H1 (cell line): ENCODE data around the gene SLC38A8. TPM values are rescaled to one million over a fixed set of nuclear protein-coding genes. Genes with fewer than 3 reads are reported as not detected.

ENCODE experiments used
- CTCF ChIA-PET: fragments of 300-600 bp; sonication (Branson Sonifier 250); formaldehyde crosslinking; loops from one replicate; lab custom pipeline; 2021; ENCODE audit not compliant: partially characterized antibody; lab: Charles Lee
- POLR2A ChIA-PET: fragments of 300-600 bp; sonication (Branson Sonifier 250); formaldehyde crosslinking; loops from one replicate; lab custom pipeline; 2021; ENCODE audit warnings: inconsistent platforms; ENCODE audit not compliant: partially characterized antibody; lab: Charles Lee
- DNase-seq, 2 experiments: peaks; one replicate each; pipeline versions ENCODE4 v3.0.0 to v3.0.0-alpha.2; 2010 to 2022; ENCODE audit warnings: low spot score in 2 of 2, low read depth in 1 of 2, mixed read lengths in 1 of 2
- FAIRE-seq: peaks from 2 replicates; lab custom pipeline; 2011; peaks lifted over from hg19 to GRCh38; lab: Jason Lieb, UNC
- H2AFZ ChIP-seq: 2 replicates; pipeline ENCODE4 v1.8.1; 2012; ENCODE audit warnings: low read length, inconsistent platforms
- H2AK5ac ChIP-seq: 2 replicates; pipeline ENCODE4 v1.6.1; 2013; ENCODE audit warnings: low read depth, low read length
- H2BK120ac ChIP-seq: replicated peaks from 2 replicates; pipeline ENCODE3; 2013; ENCODE audit warnings: low read depth, low read length, inconsistent platforms
- H2BK12ac ChIP-seq: 2 replicates; pipeline ENCODE4 v1.6.1; 2013; ENCODE audit warnings: low read depth, low read length
- H2BK15ac ChIP-seq: 2 replicates; pipeline ENCODE4 v1.6.1; 2013; ENCODE audit warnings: low read length
- H2BK20ac ChIP-seq: 2 replicates; pipeline ENCODE4 v1.6.1; 2013; ENCODE audit warnings: low read length
- H2BK5ac ChIP-seq: 2 replicates; pipeline ENCODE4 v1.6.1; 2013; ENCODE audit warnings: low read depth, low read length
- H3K14ac ChIP-seq: 2 replicates; pipeline ENCODE4 v1.6.1; 2013; ENCODE audit warnings: inconsistent platforms; ENCODE audit not compliant: insufficient read length
- H3K18ac ChIP-seq: 2 replicates; pipeline ENCODE4 v1.6.1; 2013; ENCODE audit warnings: low read length; ENCODE audit errors: extremely low read depth
- H3K23ac ChIP-seq: 2 replicates; pipeline ENCODE4 v1.6.1; 2013; ENCODE audit warnings: inconsistent platforms; ENCODE audit not compliant: insufficient read length
- H3K23me2 ChIP-seq: 2 replicates; pipeline ENCODE4 v1.6.1; 2013; ENCODE audit warnings: low read depth, low read length
- H3K27ac ChIP-seq: 2 replicates; pipeline ENCODE4 v1.6.1; 2011; ENCODE audit warnings: low read depth, low read length, inconsistent platforms
- H3K27me3 ChIP-seq, 4 experiments: replicated peaks in 1 of 4; 1 replicate in 1 of 4; 2 replicates in 3 of 4; pipeline versions ENCODE4 v1.6.1 to v1.8.1; 2011 to 2013; ENCODE audit warnings: low read length in 3 of 4, mild to moderate bottlenecking in 3 of 4, inconsistent platforms in 2 of 4, mixed read lengths in 2 of 4, moderate library complexity in 1 of 4; ENCODE audit not compliant: control insufficient read depth in 3 of 4, insufficient read depth in 3 of 4; ENCODE audit errors: extremely low read depth in 1 of 4
- H3K36me3 ChIP-seq, 4 experiments: 2 replicates each; pipeline versions ENCODE4 v1.6.1 to v1.8.1; 2011 to 2013; ENCODE audit warnings: mild to moderate bottlenecking in 4 of 4, low read length in 3 of 4, moderate library complexity in 2 of 4, control low read depth in 1 of 4, inconsistent platforms in 1 of 4; ENCODE audit not compliant: insufficient read depth in 4 of 4, control insufficient read depth in 2 of 4
- H3K4ac ChIP-seq: replicated peaks from 2 replicates; pipeline ENCODE3; 2013; ENCODE audit warnings: low read length, low read depth, mixed read lengths, inconsistent platforms; ENCODE audit not compliant: insufficient read length
- H3K4me1 ChIP-seq, 4 experiments: replicated peaks in 1 of 4; 1 replicate in 1 of 4; 2 replicates in 3 of 4; pipeline versions ENCODE4 v1.6.1 to v1.8.1; 2011 to 2013; ENCODE audit warnings: low read length in 3 of 4, inconsistent platforms in 2 of 4, mixed read lengths in 1 of 4; ENCODE audit not compliant: insufficient read depth in 4 of 4, control insufficient read depth in 3 of 4
- H3K4me2 ChIP-seq, 2 experiments: 2 replicates each; pipeline versions ENCODE4 v1.6.1 to v1.8.1; 2011 to 2013; ENCODE audit warnings: low read depth in 2 of 2, low read length in 2 of 2, control low read depth in 1 of 2, inconsistent platforms in 1 of 2, mild to moderate bottlenecking in 1 of 2; ENCODE audit not compliant: insufficient read depth in 1 of 2
- H3K4me3 ChIP-seq, 4 experiments: fragments of 200-600, 300-600 bp in 1 of 4; sonication (generic), shearing (Covaris generic), sonication (Bioruptor Twin) in 1 of 4; 2 replicates each; pipeline versions ENCODE4 v1.5.1 to v1.8.1; 2011 to 2016; ENCODE audit warnings: low read length in 4 of 4, low read depth in 3 of 4, control low read depth in 2 of 4, inconsistent platforms in 2 of 4, mild to moderate bottlenecking in 2 of 4, mixed read lengths in 1 of 4, moderate library complexity in 1 of 4; ENCODE audit not compliant: insufficient read depth in 2 of 4; ENCODE audit errors: extremely low read depth in 1 of 4
- H3K56ac ChIP-seq: replicated peaks from 2 replicates; pipeline ENCODE3; 2013; ENCODE audit warnings: low read depth, mild to moderate bottlenecking, mixed read lengths, low read length, inconsistent platforms; ENCODE audit not compliant: insufficient read length
- H3K79me1 ChIP-seq: 2 replicates; pipeline ENCODE4 v1.6.1; 2013; ENCODE audit warnings: low read depth, low read length, control low read depth
- H3K79me2 ChIP-seq, 2 experiments: 2 replicates each; pipeline versions ENCODE4 v1.6.1 to v1.8.1; 2012 to 2013; ENCODE audit warnings: low read length in 2 of 2, mild to moderate bottlenecking in 2 of 2, inconsistent platforms in 1 of 2; ENCODE audit not compliant: insufficient read depth in 2 of 2, control insufficient read depth in 1 of 2
- H3K9ac ChIP-seq, 4 experiments: replicated peaks in 1 of 4; 1 replicate in 1 of 4; 2 replicates in 3 of 4; pipeline versions ENCODE4 v1.6.1 to v1.8.1; 2011 to 2013; ENCODE audit warnings: low read depth in 3 of 4, low read length in 3 of 4, control low read depth in 2 of 4, mild to moderate bottlenecking in 2 of 4, moderate library complexity in 2 of 4, inconsistent platforms in 1 of 4; ENCODE audit errors: extremely low read depth in 1 of 4
- H3K9me3 ChIP-seq, 2 experiments: 2 replicates each; pipeline versions ENCODE4 v1.6.1 to v1.8.1; 2012 to 2013; ENCODE audit warnings: mild to moderate bottlenecking in 2 of 2, moderate library complexity in 2 of 2, control low read depth in 1 of 2, inconsistent platforms in 1 of 2, low read depth in 1 of 2, low read length in 1 of 2, mixed read lengths in 1 of 2; ENCODE audit not compliant: insufficient read depth in 2 of 2
- H4K20me1 ChIP-seq, 2 experiments: replicated peaks in 1 of 2; 2 replicates each; pipeline versions ENCODE3 to v1.8.1; 2011 to 2013; ENCODE audit warnings: inconsistent platforms in 2 of 2, low read length in 2 of 2, mild to moderate bottlenecking in 1 of 2; ENCODE audit not compliant: insufficient read depth in 2 of 2, control insufficient read depth in 1 of 2
- H4K5ac ChIP-seq: 2 replicates; pipeline ENCODE4 v1.6.1; 2013; ENCODE audit warnings: low read length, low read depth, mixed read lengths, inconsistent platforms; ENCODE audit not compliant: insufficient read length
- H4K8ac ChIP-seq: 2 replicates; pipeline ENCODE4 v1.8.0; 2013; ENCODE audit warnings: mild to moderate bottlenecking, moderate library complexity, low read length, inconsistent platforms; ENCODE audit not compliant: insufficient read depth; ENCODE audit errors: extremely low read depth
- H4K91ac ChIP-seq: replicated peaks from 2 replicates; pipeline ENCODE3; 2013; ENCODE audit warnings: low read length, mixed read lengths, inconsistent platforms; ENCODE audit not compliant: insufficient read length
- CREB1 ChIP-seq: IDR thresholded peaks from 2 replicates; pipeline ENCODE4 v1.6.1; 2012; ENCODE audit warnings: inconsistent platforms
- CTBP2 ChIP-seq: IDR thresholded peaks from 2 replicates; pipeline ENCODE4 v1.7.0; 2011; ENCODE audit warnings: borderline replicate concordance, mild to moderate bottlenecking, moderate library complexity, mixed read lengths, low read length; ENCODE audit not compliant: insufficient read depth, insufficient read length
- NANOG ChIP-seq: IDR thresholded peaks from 2 replicates; pipeline ENCODE4 v1.6.1; 2011; ENCODE audit warnings: low read length, low read depth, mild to moderate bottlenecking, inconsistent platforms; ENCODE audit not compliant: insufficient read depth, poor library complexity, severe bottlenecking
- WGBS, 2 experiments: shearing (Covaris generic) in 1 of 2; methylation state at CpG; one replicate each; pipeline versions ENCODE4 v1.1.6 to v1.1.7; 2013 to 2015; ENCODE audit warnings: low lambda C conversion rate in 2 of 2, mixed read lengths in 2 of 2, inconsistent platforms in 1 of 2, low coverage in 1 of 2, missing lambda C conversion rate in 1 of 2; ENCODE audit not compliant: insufficient replicate concordance in 2 of 2, insufficient coverage in 1 of 2, insufficient read length in 1 of 2; ENCODE audit errors: extremely low coverage in 1 of 2, missing lambda C conversion rate in 1 of 2; 5-methylcytosine and 5-hydroxymethylcytosine counted together
- polyA plus RNA-seq, 7 experiments: library from polyadenylated mRNA; depleted of rRNA in 3 of 7; stranded (reverse) in 5 of 7; unstranded in 2 of 7; fragments of >200 nt in 5 of 7; fragments of 200-250 nt in 2 of 7; gene quantifications; 1 replicate in 5 of 7; 2 replicates in 1 of 7; 4 replicates in 1 of 7; pipeline versions ENCODE4 v1.2.1 to v1.2.3, GENCODE V29; 2011 to 2013; ENCODE audit warnings: missing spikeins in 2 of 7, mixed read lengths in 2 of 7
- total RNA-seq: library from RNA; stranded (reverse); fragmentation: NEBNext Ultra II Directional; extraction: Animal tissue kit (Norgen Biotek cat#: 25700); gene quantifications from 2 replicates; pipeline ENCODE4 v1.2.1, GENCODE V29; 2021

Gene SLC38A8
- total and polyA plus RNA-seq, 2 of the 8 experiments (the other 6 are each of a cell fraction or from before 2014, with no cell fraction given), result 0.08 TPM; not detected in 1

DNA sequence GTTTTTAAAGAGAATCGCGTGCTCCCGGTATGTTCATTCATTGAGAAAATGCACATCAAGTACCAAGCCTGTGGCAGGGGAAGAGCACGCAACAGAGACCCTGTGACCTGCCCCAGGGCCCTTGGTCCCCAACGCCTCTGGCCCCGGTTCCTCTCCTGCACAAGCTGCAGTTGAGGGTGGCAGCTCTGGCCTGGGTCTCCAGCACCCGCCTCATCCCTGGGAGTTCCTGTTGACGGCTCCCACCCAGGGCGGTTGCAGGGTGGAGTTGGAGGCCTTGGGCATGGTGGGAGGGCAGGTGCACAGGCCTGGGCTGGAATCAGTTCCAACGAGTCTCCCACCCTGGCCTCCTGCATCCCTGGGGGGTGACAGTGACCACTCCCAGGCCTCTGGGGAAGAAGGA, 69.5 kb downstream of the SLC38A8 start:
- ChIA-PET CTCF (interaction anchor here (0.8 to 4.6 kb wide), 4 partner anchors 23 to 93 kb away, joined by 3 to 70 read pairs (median 6); partner anchors contain the start of gene SLC38A8), POLR2A (no interaction called here)
- peaks cover 0 to 13% (median 9%) of the 10 kb centered on the region in 4 experiments; a peak in 6 of 7 replicates for H3K27me3 ChIP-seq
- TF ChIP-seq NANOG (no peak), CREB1 (no peak), CTBP2 (no peak)
- WGBS, 2 experiments, result 91% methylated on average over 8 of the region's 10 CpGs; no CpG with 5 or more reads in 1 of the 2 experiments
- no peak overlapping the region for H3K4me3 ChIP-seq
- H3K79me2 ChIP-seq, result no peaks in the 10 kb centered on the region
- FAIRE-seq (no peak), DNase-seq (no peak)
- no peak overlapping the region for H3K56ac ChIP-seq
- H3K9ac ChIP-seq, result no peak overlapping the region
- H3K18ac ChIP-seq, result no peak overlapping the region
- no peak overlapping the region for H2BK15ac ChIP-seq
- no peak overlapping the region for H4K91ac ChIP-seq
- H2AFZ ChIP-seq, result no peak overlapping the region
- H2BK20ac ChIP-seq, result no peak overlapping the region
- no peak overlapping the region; the same call in 1 of the 2 replicates for H4K8ac ChIP-seq
- no peak overlapping the region for H2BK5ac ChIP-seq
- H3K27ac ChIP-seq, result no peak overlapping the region
- no peaks in the 10 kb centered on the region for H4K20me1 ChIP-seq
- no peaks in the 10 kb centered on the region for H3K79me1 ChIP-seq
- H3K4ac ChIP-seq, result no peak overlapping the region
- no peak overlapping the region for H2AK5ac ChIP-seq
- H3K14ac ChIP-seq, result no peak overlapping the region
- H3K9me3 ChIP-seq, result peaks cover 6 to 9% of the 10 kb centered on the region in 2 experiments
- peaks cover 0 to 11% (median 8%) of the 10 kb centered on the region in 4 experiments; a peak in 6 of 7 replicates for H3K4me1 ChIP-seq
- H3K23ac ChIP-seq, result no peak overlapping the region
- H3K4me2 ChIP-seq, result no peak overlapping the region
- no peak overlapping the region for H2BK12ac ChIP-seq
- H3K23me2 ChIP-seq, result peaks cover 5% of the 10 kb centered on the region; the same call in 1 of the 2 replicates
- H2BK120ac ChIP-seq, result no peak overlapping the region
- H3K36me3 ChIP-seq, result no peaks in the 10 kb centered on the region
- H4K5ac ChIP-seq, result no peak overlapping the region
